Heart left ventricle (tissue), 13 donors: ENCODE data around the gene NAALADL2.

Source experiments
- POLR2A ChIP-seq, 2 donors: fragments of 450-650 bp; IDR thresholded peaks; one replicate each; pipeline ENCODE4 v1.6.1; 2017; ENCODE audit warnings: antibody characterized with exemption in 2 of 2, mild to moderate bottlenecking in 2 of 2, moderate library complexity in 2 of 2
- TF ChIP-seq, protein P1 (sequence below), 12 donors: fragments of 200-600 bp; sonication (generic) in 4 of 12; IDR thresholded peaks; one replicate each; pipeline versions ENCODE4 v1.5.0 to v1.8.0; 2018 to 2022; ENCODE audit warnings: antibody characterized with exemption in 12 of 12, mild to moderate bottlenecking in 5 of 12
- donor health status: ischemic (EF 13 %, LVEDD 7.1; RV severe dilation, severe dysfunction).
- donor health status: DM: no; HTN: yes; CAD: no.
- donor health status: DM: no; HTN: no; CAD: no.
- donor health status: ischemic (EF 25% LVEDD 6.9; RV normal size, moderate dysfunction).
- donor health status: ischemic (EF 25% LVEDD 5.7; RV mildly dilated, moderate dysfunction).
- donor health status: ischemic (EF 35%, LVEDD 5.7; RV mildly dilated, moderate dysfunction).
- donor health status: nonischemic (EF 11% LVEDD 7.7; RV severe dilation, severe dysfunction).
- donor health status: DM: yes; HTN: yes; CAD: no.
- donor health status: PGD.
- donor health status: ischemic (EF 29% LVEDD 5.4; RV normal size, mild dysfunction).
- donor health status: nonischemic (EF 23%, LVEDD 6.1; RV moderate dilation, normal function).

DNA sequence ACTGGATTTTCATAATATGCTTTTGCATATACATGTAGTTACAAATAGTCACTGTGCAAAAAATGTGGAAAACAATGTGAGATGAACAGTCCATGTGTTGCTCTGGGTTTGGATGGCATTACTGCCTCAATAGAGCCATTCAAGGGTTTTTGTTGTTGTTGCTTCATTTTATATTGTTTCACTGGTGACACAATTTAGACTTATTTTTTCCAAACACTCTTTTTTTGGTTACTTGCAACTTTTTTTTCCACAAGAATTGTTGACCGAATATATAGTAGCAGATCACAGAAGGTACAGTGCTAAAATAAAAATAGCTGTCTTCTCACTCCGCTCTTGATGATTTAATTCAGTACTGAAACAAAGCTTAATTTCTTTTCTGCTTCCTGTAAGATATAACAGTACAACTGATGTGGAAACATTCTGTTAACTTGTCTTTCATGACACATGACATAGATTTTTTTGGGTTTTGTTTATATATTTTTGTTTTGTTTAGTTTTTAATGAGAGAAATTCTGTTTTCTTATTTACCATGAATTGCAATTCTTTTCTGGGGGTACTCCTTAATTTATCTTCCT lies 618.6 kb downstream of the NAALADL2 start:
- TF ChIP-seq, protein P1, sequence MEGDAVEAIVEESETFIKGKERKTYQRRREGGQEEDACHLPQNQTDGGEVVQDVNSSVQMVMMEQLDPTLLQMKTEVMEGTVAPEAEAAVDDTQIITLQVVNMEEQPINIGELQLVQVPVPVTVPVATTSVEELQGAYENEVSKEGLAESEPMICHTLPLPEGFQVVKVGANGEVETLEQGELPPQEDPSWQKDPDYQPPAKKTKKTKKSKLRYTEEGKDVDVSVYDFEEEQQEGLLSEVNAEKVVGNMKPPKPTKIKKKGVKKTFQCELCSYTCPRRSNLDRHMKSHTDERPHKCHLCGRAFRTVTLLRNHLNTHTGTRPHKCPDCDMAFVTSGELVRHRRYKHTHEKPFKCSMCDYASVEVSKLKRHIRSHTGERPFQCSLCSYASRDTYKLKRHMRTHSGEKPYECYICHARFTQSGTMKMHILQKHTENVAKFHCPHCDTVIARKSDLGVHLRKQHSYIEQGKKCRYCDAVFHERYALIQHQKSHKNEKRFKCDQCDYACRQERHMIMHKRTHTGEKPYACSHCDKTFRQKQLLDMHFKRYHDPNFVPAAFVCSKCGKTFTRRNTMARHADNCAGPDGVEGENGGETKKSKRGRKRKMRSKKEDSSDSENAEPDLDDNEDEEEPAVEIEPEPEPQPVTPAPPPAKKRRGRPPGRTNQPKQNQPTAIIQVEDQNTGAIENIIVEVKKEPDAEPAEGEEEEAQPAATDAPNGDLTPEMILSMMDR (IDR thresholded peaks at IDR 0.05): no peak
- TF ChIP-seq POLR2A (IDR thresholded peaks at IDR 0.05): no peak
